ENCODE results near the gene CDH13. TPM values are rescaled to one million over a fixed set of nuclear protein-coding genes. Genes with fewer than 3 reads are reported as not detected.

The CDH13 gene
- total and polyA plus RNA-seq, 2 of the 8 experiments (the other 6 are each of a cell fraction or from before 2014, with no cell fraction given): 2.3 to 2.4 TPM

DNA sequence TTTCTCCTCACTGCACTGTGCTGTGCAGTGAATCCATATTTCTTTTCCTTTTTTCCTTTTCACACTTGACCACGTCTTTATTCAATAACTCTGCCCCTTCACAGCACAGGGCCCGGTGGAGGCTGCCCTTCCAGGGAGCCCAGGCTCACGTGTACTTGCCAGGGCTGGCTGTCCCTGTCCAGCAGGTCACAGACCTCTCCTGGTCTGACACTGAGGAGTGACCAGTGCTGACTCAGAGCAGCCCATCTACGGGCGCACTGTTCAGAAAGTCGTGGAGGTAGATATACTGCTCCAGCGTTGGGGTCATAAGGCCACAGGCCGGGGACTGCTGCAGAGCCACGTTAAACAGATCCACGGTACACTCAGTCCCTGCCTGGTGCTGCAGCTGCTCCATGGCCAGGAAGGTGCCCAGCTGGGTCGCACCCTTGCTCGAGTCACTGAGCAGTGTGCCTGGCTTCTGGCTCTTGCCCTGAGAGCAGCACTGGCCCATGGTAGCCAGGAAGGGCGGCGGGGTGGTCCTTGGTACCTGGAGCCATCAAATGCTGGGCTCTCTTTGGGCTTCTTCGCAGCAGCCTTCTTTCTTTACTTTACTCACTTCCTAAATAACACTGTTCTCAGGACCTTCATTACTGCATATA is 531.7 kb downstream of the CDH13 start:
- Histone ChIP-seq H3K4me2 (ENCODE audit: insufficient read depth in 1 of 2, low read depth in 2 of 2, low read length in 2 of 2) (no peak overlapping the region), H3K18ac (ENCODE audit: extremely low read depth, low read length) (no peak overlapping the region), H2BK120ac (replicated peaks; ENCODE audit: low read depth, low read length) (no peak overlapping the region), H3K4me3 (ENCODE audit: extremely low read depth in 1 of 4, insufficient read depth in 2 of 4, low read depth in 3 of 4, low read length in 4 of 4) (no peak overlapping the region), H3K23ac (ENCODE audit: insufficient read length) (no peak overlapping the region), H4K5ac (ENCODE audit: insufficient read length, low read depth, low read length) (no peak overlapping the region), H3K27me3 (replicated peaks in 1 of 4; ENCODE audit: control insufficient read depth in 3 of 4, extremely low read depth in 1 of 4, insufficient read depth in 3 of 4, low read length in 3 of 4) (no peaks in the 10 kb centered on the region), H3K27ac (ENCODE audit: low read depth, low read length) (no peak overlapping the region), H3K4me1 (replicated peaks in 1 of 4; ENCODE audit: control insufficient read depth in 3 of 4, insufficient read depth in 4 of 4, low read length in 3 of 4) (peaks cover 0 to 3% (median 0%) of the 10 kb centered on the region in 4 experiments; a peak in 2 of 7 replicates), H3K9me3 (ENCODE audit: insufficient read depth in 2 of 2, low read depth in 1 of 2, low read length in 1 of 2) (no peaks in the 10 kb centered on the region; a peak in 1 of 4 replicates), H3K36me3 (ENCODE audit: control insufficient read depth in 2 of 4, insufficient read depth in 4 of 4, low read length in 3 of 4) (no peaks in the 10 kb centered on the region), H2AFZ (ENCODE audit: low read length) (no peak overlapping the region), H3K4ac (replicated peaks; ENCODE audit: insufficient read length, low read depth, low read length) (no peak overlapping the region), H3K14ac (ENCODE audit: insufficient read length) (no peak overlapping the region), H2BK12ac (ENCODE audit: low read depth, low read length) (no peak overlapping the region), H2AK5ac (ENCODE audit: low read depth, low read length) (no peak overlapping the region), H4K91ac (replicated peaks; ENCODE audit: insufficient read length, low read length) (no peak overlapping the region), H3K79me2 (ENCODE audit: control insufficient read depth in 1 of 2, insufficient read depth in 2 of 2, low read length in 2 of 2) (no peaks in the 10 kb centered on the region), H3K56ac (replicated peaks; ENCODE audit: insufficient read length, low read depth, low read length) (no peak overlapping the region), H3K79me1 (ENCODE audit: low read depth, low read length) (no peaks in the 10 kb centered on the region), H3K9ac (replicated peaks in 1 of 4; ENCODE audit: extremely low read depth in 1 of 4, low read depth in 3 of 4, low read length in 3 of 4) (no peak overlapping the region), H4K8ac (ENCODE audit: extremely low read depth, insufficient read depth, low read length) (no peak overlapping the region), H2BK15ac (ENCODE audit: low read length) (peak overlapping the region; percentile 65; the same call in 1 of the 2 replicates), H4K20me1 (replicated peaks in 1 of 2; ENCODE audit: control insufficient read depth in 1 of 2, insufficient read depth in 2 of 2, low read length in 2 of 2) (no peaks in the 10 kb centered on the region), H3K23me2 (ENCODE audit: low read depth, low read length) (no peaks in the 10 kb centered on the region), H2BK5ac (ENCODE audit: low read depth, low read length) (0 out of 2 replicates have a peak overlapping the region, but pooled peaks have one; percentile 5), H2BK20ac (ENCODE audit: low read length) (no peak overlapping the region; the same call in 1 of the 2 replicates)
- ChIA-PET POLR2A (ENCODE audit: partially characterized antibody) (no interaction called here), CTCF (ENCODE audit: partially characterized antibody) (interaction anchor here (1.0 to 1.6 kb wide), 2 partner anchors 42 to 198 kb away, joined by 3 to 4 read pairs; no protein-coding TSS in a partner anchor)
- no peak for DNase-seq (ENCODE audit: low read depth in 1 of 2, low spot score in 2 of 2)
- 92% methylated on average over 15 of the region's 15 CpGs; no CpG with 5 or more reads in 1 of the 2 experiments for WGBS, 2 experiments (ENCODE audit: extremely low coverage in 1 of 2, insufficient coverage in 1 of 2, insufficient read length in 1 of 2, insufficient replicate concordance in 2 of 2, low coverage in 1 of 2, low lambda C conversion rate in 2 of 2, missing lambda C conversion rate in 1 of 2)
- FAIRE-seq: no peak
- no peak for TF ChIP-seq YY1 (IDR thresholded peaks at IDR 0.05; ENCODE audit: low read depth, low read length)
- TF ChIP-seq CHD1 (IDR thresholded peaks at IDR 0.05; ENCODE audit: low read depth, low read length): no peak
- no peak for TF ChIP-seq MAFK (IDR thresholded peaks at IDR 0.05; ENCODE audit: low read depth, low read length)
- no peak for TF ChIP-seq EZH2 (IDR thresholded peaks at IDR 0.05; ENCODE audit: low read depth, low read length, severe bottlenecking)
- no peak for TF ChIP-seq RNF2 (IDR thresholded peaks at IDR 0.05; ENCODE audit: borderline replicate concordance, low read depth, low read length, missing control alignments, poor library complexity, severe bottlenecking)
- TF ChIP-seq EP300 (IDR thresholded peaks at IDR 0.05; ENCODE audit: borderline replicate concordance in 1 of 2, low read depth in 2 of 2, low read length in 2 of 2): no peak
- TF ChIP-seq SIX5 (IDR thresholded peaks at IDR 0.05; ENCODE audit: low read depth, low read length): no peak
- TF ChIP-seq BCL11A (IDR thresholded peaks at IDR 0.05; ENCODE audit: low read depth in 2 of 2, low read length in 2 of 2): no peak
- no peak for TF ChIP-seq NRF1 (IDR thresholded peaks at IDR 0.05; ENCODE audit: low read depth, low read length)
- TF ChIP-seq HDAC6 (IDR thresholded peaks at IDR 0.05; ENCODE audit: low read depth, low read length): no peak
- TF ChIP-seq CREB1 (IDR thresholded peaks at IDR 0.05): no peak
